PC-9 (cell line): ENCODE measurements around the gene OSGIN1. TPM values are rescaled to one million over a fixed set of nuclear protein-coding genes. Genes with fewer than 3 reads are reported as not detected.

Experiments used
- BruUV-seq: library from RNA; stranded (reverse); fragments of 400-500 nt; replicated peaks from 2 replicates; lab custom pipeline; 2021; lab: Mats Ljungman, UMichigan
- CTCF ChIA-PET: fragments of 300-600 bp; sonication (Branson Sonifier 250); formaldehyde crosslinking; loops from one replicate; lab custom pipeline; 2022; ENCODE audit warnings: antibody characterized with exemption; lab: Charles Lee
- POLR2A ChIA-PET: fragments of 300-600 bp; sonication (Branson Sonifier 250); formaldehyde crosslinking; loops from one replicate; lab custom pipeline; 2022; ENCODE audit warnings: antibody characterized with exemption; ENCODE audit not compliant: unreplicated experiment; lab: Charles Lee
- DNase-seq, 2 experiments: peaks; one replicate each; pipeline versions ENCODE4 v3.0.0 to v3.0.0-alpha.2; 2015 to 2022; ENCODE audit warnings: mixed read lengths in 1 of 2
- H2AFZ ChIP-seq: fragments of 200-600 bp; sonication (generic); 2 replicates; pipeline ENCODE4 v1.8.1; 2017; ENCODE audit warnings: antibody characterized with exemption
- H3F3A ChIP-seq: fragments of 200-600 bp; sonication (generic); 2 replicates; pipeline ENCODE4 v1.8.1; 2017; ENCODE audit warnings: antibody characterized with exemption, mild to moderate bottlenecking, low read depth; ENCODE audit not compliant: insufficient read depth
- H3K27ac ChIP-seq: fragments of 200-600 bp; sonication (generic); 2 replicates; pipeline ENCODE4 v1.6.1; 2016; ENCODE audit warnings: mixed run types
- H3K27me3 ChIP-seq: fragments of 200-600 bp; sonication (generic); 2 replicates; pipeline ENCODE4 v1.6.1; 2016; ENCODE audit warnings: low read depth, mixed run types; ENCODE audit not compliant: insufficient read depth
- H3K36me3 ChIP-seq: fragments of 200-600 bp; sonication (generic); 2 replicates; pipeline ENCODE4 v1.6.1; 2016; ENCODE audit warnings: low read depth, mixed run types
- H3K4me1 ChIP-seq: fragments of 200-600 bp; sonication (generic); replicated peaks from 2 replicates; pipeline ENCODE4 v1.6.1; 2016; ENCODE audit warnings: mixed run types; ENCODE audit not compliant: insufficient read depth
- H3K4me2 ChIP-seq: fragments of 200-600 bp; sonication (generic); 2 replicates; pipeline ENCODE4 v1.6.1; 2017; ENCODE audit warnings: mixed run types
- H3K4me3 ChIP-seq: fragments of 200-600 bp; sonication (generic); 2 replicates; pipeline ENCODE4 v1.6.1; 2016; ENCODE audit warnings: mixed run types
- H3K79me2 ChIP-seq: fragments of 200-600 bp; sonication (generic); 2 replicates; pipeline ENCODE4 v1.6.1; 2017; ENCODE audit warnings: low read depth, mixed run types
- H3K9me2 ChIP-seq: fragments of 200-600 bp; sonication (generic); 2 replicates; pipeline ENCODE4 v1.8.1; 2017; ENCODE audit warnings: mild to moderate bottlenecking; ENCODE audit not compliant: insufficient read depth
- H3K9me3 ChIP-seq: fragments of 200-600 bp; sonication (generic); 2 replicates; pipeline ENCODE4 v1.8.1; 2016; ENCODE audit warnings: low read depth; ENCODE audit not compliant: insufficient read depth
- H4K20me1 ChIP-seq: fragments of 200-600 bp; sonication (generic); 2 replicates; pipeline ENCODE4 v1.8.1; 2017; ENCODE audit not compliant: insufficient read depth
- EZH2 ChIP-seq: fragments of 200-600 bp; sonication (generic); IDR thresholded peaks from 2 replicates; pipeline ENCODE4 v1.8.0; 2017; ENCODE audit warnings: antibody characterized with exemption, low read depth
- intact Hi-C: fragments of 100-400 bp; cut with micrococcal nuclease; formaldehyde crosslinking; loops from one replicate; pipeline ENCODE4 v1.10.0; 2022; ENCODE audit not compliant: unreplicated experiment
- total RNA-seq: library from RNA; stranded (reverse); gene quantifications from 2 replicates; pipeline ENCODE4 v1.2.3, GENCODE V29; 2021
- TF ChIP-seq, protein P1 (sequence below): fragments of 200-600 bp; sonication (generic); conservative IDR thresholded peaks from 2 replicates; pipeline ENCODE4 v1.6.1; 2017; ENCODE audit warnings: mixed run types, antibody characterized with exemption, mild to moderate bottlenecking, moderate library complexity

Gene OSGIN1
- total RNA-seq, 1 experiment from 2014 or later, result 44.8 TPM

DNA sequence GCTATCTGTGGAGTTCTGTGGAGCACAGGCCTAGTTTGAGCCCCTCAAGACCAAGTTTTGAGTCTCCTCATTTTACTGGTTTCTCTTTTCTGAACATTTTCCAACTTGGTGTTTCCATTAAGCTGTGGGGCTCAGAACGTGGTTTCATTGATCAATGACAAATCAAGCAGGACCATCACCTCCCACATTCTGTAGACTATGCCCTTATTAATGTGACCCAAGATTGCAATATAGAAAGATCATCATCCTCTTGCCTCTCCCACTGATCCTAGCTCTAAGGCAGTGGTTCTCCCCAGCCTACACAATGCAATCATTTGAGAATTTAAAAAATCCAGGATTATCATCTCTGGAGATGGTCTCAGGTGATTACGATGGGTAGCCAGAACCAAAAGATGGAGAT lies 15.8 kb upstream of the OSGIN1 start:
- no peaks in the 10 kb centered on the region for H3K36me3 ChIP-seq
- no peaks in the 10 kb centered on the region for H3K27me3 ChIP-seq
- H3K4me1 ChIP-seq, result no peaks in the 10 kb centered on the region
- intact Hi-C loops, result no loop called here
- H3K9me3 ChIP-seq, result no peaks in the 10 kb centered on the region
- no peak overlapping the region for H2AFZ ChIP-seq
- no peaks in the 10 kb centered on the region for H3K79me2 ChIP-seq
- no peaks in the 10 kb centered on the region for H3K9me2 ChIP-seq
- BruUV-seq, result no TSS peak
- no peak for TF ChIP-seq EZH2
- TF ChIP-seq, protein P1, sequence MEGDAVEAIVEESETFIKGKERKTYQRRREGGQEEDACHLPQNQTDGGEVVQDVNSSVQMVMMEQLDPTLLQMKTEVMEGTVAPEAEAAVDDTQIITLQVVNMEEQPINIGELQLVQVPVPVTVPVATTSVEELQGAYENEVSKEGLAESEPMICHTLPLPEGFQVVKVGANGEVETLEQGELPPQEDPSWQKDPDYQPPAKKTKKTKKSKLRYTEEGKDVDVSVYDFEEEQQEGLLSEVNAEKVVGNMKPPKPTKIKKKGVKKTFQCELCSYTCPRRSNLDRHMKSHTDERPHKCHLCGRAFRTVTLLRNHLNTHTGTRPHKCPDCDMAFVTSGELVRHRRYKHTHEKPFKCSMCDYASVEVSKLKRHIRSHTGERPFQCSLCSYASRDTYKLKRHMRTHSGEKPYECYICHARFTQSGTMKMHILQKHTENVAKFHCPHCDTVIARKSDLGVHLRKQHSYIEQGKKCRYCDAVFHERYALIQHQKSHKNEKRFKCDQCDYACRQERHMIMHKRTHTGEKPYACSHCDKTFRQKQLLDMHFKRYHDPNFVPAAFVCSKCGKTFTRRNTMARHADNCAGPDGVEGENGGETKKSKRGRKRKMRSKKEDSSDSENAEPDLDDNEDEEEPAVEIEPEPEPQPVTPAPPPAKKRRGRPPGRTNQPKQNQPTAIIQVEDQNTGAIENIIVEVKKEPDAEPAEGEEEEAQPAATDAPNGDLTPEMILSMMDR, result no peak
- H3F3A ChIP-seq, result no peaks in the 10 kb centered on the region; the same call in 1 of the 2 replicates
- no peak overlapping the region for H3K4me2 ChIP-seq
- DNase-seq, result no peak
- ChIA-PET CTCF (no interaction called here), POLR2A (no interaction called here)
- H3K4me3 ChIP-seq, result no peak overlapping the region
- no peaks in the 10 kb centered on the region for H4K20me1 ChIP-seq
- no peak overlapping the region for H3K27ac ChIP-seq

DNA sequence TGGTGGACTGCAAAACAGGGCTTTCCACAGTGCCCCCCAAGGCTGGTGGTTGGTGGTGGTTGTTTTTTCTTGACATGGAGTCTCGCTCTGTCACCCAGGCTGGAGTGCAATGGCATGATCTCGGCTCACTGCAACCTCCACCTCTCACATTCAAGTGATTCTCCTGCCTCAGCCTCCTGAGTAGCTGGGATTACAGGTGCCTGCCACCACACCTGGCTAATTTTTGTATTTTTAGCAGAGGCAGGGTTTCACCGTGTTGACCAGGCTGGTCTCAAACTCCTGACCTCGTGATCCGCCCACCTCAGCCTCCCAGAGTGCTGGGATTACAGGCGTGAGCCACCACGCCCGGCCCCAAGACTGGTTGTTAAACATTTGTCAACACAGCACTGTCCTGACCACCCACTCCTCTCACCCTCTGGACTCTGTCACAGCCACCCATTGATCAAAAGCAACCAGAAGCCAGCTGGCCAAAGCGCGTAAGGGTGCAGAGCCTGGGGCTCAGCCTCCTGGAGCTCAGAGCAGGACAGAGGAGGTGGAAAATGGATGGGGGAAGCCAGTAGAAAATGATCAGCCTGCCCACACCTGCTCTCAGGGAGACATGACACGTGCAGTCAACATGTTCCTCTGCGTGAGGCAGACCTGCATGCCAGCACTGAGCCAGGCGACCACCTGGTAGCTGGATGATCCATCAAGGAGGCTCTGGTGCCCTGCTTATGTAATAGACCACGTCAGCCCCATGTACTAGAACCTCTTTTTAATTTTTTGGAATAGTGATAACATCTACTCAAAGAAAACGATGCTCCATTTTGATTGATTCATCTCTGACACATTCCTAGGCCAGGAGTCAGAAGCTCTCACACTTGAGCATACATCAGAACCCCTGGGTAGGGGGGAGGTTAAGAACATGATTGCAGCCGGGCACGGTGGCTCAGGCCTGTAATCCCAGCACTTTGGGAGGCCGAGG lies 14.8 kb upstream of the OSGIN1 start:
- Histone ChIP-seq H3F3A (no peaks in the 10 kb centered on the region; the same call in 1 of the 2 replicates), H3K4me1 (no peaks in the 10 kb centered on the region), H3K4me3 (no peak overlapping the region), H3K36me3 (no peaks in the 10 kb centered on the region), H2AFZ (no peak overlapping the region), H4K20me1 (no peaks in the 10 kb centered on the region), H3K79me2 (no peaks in the 10 kb centered on the region), H3K27ac (no peak overlapping the region), H3K9me3 (no peaks in the 10 kb centered on the region), H3K9me2 (no peaks in the 10 kb centered on the region), H3K27me3 (no peaks in the 10 kb centered on the region), H3K4me2 (no peak overlapping the region)
- no TSS peak for BruUV-seq
- no peak for TF ChIP-seq EZH2
- TF ChIP-seq, protein P1, result no peak
- DNase-seq, result no peak
- CTCF ChIA-PET, result interaction anchor here (1.0 kb wide), 1 partner anchor 11 kb away, joined by 4 read pairs; no protein-coding TSS in a partner anchor
- intact Hi-C loops, result no loop called here
- POLR2A ChIA-PET, result no interaction called here

DNA sequence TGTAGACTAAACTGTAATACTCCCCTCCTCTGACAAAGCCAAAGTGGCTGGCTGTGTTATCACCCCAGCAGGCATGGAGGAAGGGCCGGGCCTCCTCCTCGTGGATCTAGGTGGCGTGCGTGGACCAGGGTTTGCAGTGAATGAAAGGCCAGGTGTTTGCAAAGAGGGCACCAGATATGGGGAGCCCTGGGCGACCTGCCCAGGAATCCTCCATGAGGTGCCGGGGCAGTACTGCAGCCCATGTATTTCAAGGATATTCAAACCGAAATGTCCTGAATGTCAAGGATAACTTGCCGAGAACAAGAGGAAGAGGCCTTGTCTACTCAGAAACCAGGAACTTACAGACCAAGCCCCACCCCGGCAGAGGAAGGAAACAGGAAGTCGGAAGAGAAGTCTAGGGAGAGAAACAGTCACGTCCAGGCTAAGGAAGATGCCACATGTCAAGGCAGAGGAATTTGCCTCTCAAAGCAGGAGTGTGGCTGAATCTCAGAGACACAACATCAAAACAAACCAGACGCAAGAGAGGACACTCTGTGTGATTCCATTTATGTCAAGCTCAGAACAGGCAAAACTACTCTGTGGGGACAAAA lies 13.7 kb upstream of the OSGIN1 start:
- H3K9me2 ChIP-seq, result no peaks in the 10 kb centered on the region
- no peaks in the 10 kb centered on the region for H3K27me3 ChIP-seq
- no peaks in the 10 kb centered on the region for H3K79me2 ChIP-seq
- no peak for TF ChIP-seq EZH2
- TF ChIP-seq, protein P1, result no peak
- no peak overlapping the region for H3K4me2 ChIP-seq
- H3F3A ChIP-seq, result no peaks in the 10 kb centered on the region; the same call in 1 of the 2 replicates
- H3K27ac ChIP-seq, result no peak overlapping the region
- no peak for DNase-seq
- H3K36me3 ChIP-seq, result no peaks in the 10 kb centered on the region
- no peaks in the 10 kb centered on the region for H4K20me1 ChIP-seq
- H3K9me3 ChIP-seq, result no peaks in the 10 kb centered on the region
- H2AFZ ChIP-seq, result no peak overlapping the region
- ChIA-PET CTCF (no interaction called here), POLR2A (no interaction called here)
- intact Hi-C loops, result no loop called here
- no peaks in the 10 kb centered on the region for H3K4me1 ChIP-seq
- BruUV-seq, result no TSS peak
- H3K4me3 ChIP-seq, result no peak overlapping the region
